Measurements from ENCODE around the gene HSPB6.

HSPB6 gene

DNA sequence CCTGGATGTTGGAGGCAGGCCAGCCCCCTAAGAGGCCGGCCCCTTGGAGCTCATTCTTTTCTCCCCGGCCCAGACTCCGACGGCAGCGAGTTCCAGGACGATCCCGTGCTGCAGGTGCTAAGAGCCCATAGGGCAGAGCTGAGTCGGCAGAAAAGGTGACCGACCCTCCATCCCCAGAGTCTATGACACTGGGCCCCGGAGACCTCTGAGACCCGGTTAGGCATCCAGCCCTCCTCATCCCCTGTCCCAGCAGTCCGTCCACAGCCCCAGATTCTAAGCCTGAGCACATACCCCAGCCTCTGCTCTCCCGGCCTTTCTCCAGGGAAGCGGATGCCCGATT lies 11.2 kb upstream of the HSPB6 start:
- TF ChIP-seq, protein P1, sequence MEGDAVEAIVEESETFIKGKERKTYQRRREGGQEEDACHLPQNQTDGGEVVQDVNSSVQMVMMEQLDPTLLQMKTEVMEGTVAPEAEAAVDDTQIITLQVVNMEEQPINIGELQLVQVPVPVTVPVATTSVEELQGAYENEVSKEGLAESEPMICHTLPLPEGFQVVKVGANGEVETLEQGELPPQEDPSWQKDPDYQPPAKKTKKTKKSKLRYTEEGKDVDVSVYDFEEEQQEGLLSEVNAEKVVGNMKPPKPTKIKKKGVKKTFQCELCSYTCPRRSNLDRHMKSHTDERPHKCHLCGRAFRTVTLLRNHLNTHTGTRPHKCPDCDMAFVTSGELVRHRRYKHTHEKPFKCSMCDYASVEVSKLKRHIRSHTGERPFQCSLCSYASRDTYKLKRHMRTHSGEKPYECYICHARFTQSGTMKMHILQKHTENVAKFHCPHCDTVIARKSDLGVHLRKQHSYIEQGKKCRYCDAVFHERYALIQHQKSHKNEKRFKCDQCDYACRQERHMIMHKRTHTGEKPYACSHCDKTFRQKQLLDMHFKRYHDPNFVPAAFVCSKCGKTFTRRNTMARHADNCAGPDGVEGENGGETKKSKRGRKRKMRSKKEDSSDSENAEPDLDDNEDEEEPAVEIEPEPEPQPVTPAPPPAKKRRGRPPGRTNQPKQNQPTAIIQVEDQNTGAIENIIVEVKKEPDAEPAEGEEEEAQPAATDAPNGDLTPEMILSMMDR (IDR thresholded peaks at IDR 0.05; ENCODE audit: low read depth, low read length), result no peak

GRCh38 chr19:35767288-35768081 lies 10.7 kb upstream of the HSPB6 start:
- H3K4me3 ChIP-seq (ENCODE audit: low read depth, low read length), result no peak overlapping the region
- DNase-seq, result no peak
- peaks cover 4% of the 10 kb centered on the region for H3K36me3 ChIP-seq

More for the DNA sequence above, 11.2 kb upstream of the HSPB6 start:
- Histone ChIP-seq H3K4me3 (ENCODE audit: low read depth, low read length) (no peak overlapping the region), H3K4me1 (no peaks in the 10 kb centered on the region), H3K9me3 (no peaks in the 10 kb centered on the region), H3K27me3 (no peaks in the 10 kb centered on the region), H3K36me3 (peaks cover 4% of the 10 kb centered on the region)
- DNase-seq, result no peak

DNA sequence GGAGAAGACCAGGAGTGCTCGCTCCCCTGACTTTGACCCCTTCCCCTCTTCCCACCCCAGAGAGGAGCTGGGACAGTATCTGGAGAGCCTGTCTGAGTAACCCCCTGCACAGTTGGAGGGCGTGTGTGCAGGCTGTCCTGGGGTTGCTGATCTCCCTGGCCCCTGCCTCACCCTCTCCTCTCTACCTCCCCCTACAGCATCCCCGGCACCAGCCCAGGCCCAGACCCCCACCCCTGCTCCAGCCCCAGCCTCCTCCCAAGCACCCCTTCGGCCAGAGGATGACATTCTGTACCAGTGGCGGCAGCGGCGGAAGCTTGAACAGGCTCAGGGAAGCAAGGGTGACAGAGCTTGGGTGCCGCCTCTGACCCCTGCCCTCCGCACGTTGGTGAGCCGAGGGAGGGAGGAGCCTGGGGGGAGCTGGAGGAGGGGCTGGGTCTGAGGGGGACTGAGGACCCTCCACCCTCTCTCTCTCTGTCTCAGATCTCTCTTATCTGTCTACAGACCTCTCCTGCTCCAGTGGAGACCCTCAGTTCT lies 9.8 kb upstream of the HSPB6 start:
- H3K4me3 ChIP-seq (ENCODE audit: low read depth, low read length), result no peak overlapping the region
- DNase-seq, result no peak
- TF ChIP-seq, protein P1 (IDR thresholded peaks at IDR 0.05; ENCODE audit: low read depth, low read length), result no peak

More at GRCh38 chr19:35767288-35768081, 10.7 kb upstream of the HSPB6 start:
- Histone ChIP-seq H3K27me3 (no peaks in the 10 kb centered on the region), H3K4me1 (no peaks in the 10 kb centered on the region), H3K9me3 (no peaks in the 10 kb centered on the region)
- TF ChIP-seq, protein P1 (IDR thresholded peaks at IDR 0.05; ENCODE audit: low read depth, low read length), result no peak

DNA sequence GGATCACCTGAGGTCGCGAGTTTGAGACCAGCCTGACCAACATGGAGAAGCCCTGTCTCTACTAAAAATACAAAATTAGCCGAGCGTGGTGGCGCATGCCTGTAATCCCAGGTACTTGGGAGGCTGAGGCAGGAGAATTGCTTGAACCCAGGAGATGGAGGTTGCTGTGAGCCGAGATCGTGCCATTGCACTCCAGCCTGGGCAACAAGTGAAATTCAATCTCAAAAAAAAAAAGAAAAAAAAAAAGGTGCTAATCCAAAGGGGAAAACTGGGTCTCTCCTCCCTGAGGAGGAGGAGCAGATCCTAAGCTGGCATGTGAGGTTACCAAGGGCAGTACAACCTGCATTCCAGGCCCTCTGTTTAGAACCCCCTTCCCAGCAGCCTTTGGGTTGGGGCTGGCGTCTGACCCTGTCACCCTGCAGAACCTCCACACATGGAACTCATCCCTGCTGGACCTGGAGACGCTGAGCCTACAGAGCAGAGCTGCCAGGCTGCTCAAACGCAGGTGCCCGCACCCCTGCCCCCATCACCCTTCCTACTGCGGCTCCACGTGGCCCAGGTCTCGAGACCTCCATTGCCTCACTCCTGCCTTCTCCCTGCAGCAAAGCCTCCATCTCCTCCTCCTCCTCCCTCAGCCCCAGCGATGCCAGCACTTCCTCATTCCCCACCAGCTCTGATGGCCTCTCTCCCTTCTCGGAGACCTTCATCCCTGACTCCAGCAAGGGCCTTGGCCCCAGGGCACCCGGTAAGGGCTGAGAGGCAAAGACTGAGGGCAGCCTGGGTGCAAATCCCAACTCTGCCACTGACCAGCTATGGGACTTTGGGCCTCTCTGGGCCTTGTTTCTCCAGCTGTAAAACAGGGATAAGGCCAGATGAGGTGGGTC lies 7.8 kb upstream of the HSPB6 start:
- Histone ChIP-seq H3K4me3 (ENCODE audit: low read depth, low read length) (no peak overlapping the region), H3K36me3 (peaks cover 17% of the 10 kb centered on the region), H3K9me3 (no peaks in the 10 kb centered on the region), H3K27me3 (no peaks in the 10 kb centered on the region), H3K4me1 (no peaks in the 10 kb centered on the region)
- TF ChIP-seq, protein P1 (IDR thresholded peaks at IDR 0.05; ENCODE audit: low read depth, low read length), result no peak
- no peak for DNase-seq

More for the DNA sequence above, 9.8 kb upstream of the HSPB6 start:
- Histone ChIP-seq H3K36me3 (peaks cover 8% of the 10 kb centered on the region), H3K27me3 (no peaks in the 10 kb centered on the region), H3K4me1 (no peaks in the 10 kb centered on the region), H3K9me3 (no peaks in the 10 kb centered on the region)

GRCh38 chr19:35760711-35761349 lies 4.0 kb upstream of the HSPB6 start:
- Histone ChIP-seq H3K4me3 (ENCODE audit: low read depth, low read length) (no peak overlapping the region), H3K36me3 (peaks cover 17% of the 10 kb centered on the region)

More at GRCh38 chr19:35760711-35761349, 4.0 kb upstream of the HSPB6 start:
- no peaks in the 10 kb centered on the region for H3K9me3 ChIP-seq
- no peak for DNase-seq
- TF ChIP-seq, protein P1 (IDR thresholded peaks at IDR 0.05; ENCODE audit: low read depth, low read length), result no peak
- no peaks in the 10 kb centered on the region for H3K27me3 ChIP-seq
- no peaks in the 10 kb centered on the region; the same call in 1 of the 2 replicates for H3K4me1 ChIP-seq

Data from BE2C (cell line).